K562 (cell line): ENCODE data around the gene ANO8. TPM values are rescaled to one million over a fixed set of nuclear protein-coding genes. Genes with fewer than 3 reads are reported as not detected.

Experiments
- ARID3B ChIP-seq: fragments of 250-450 bp; sonication (Bioruptor Pico); IDR thresholded peaks from 2 replicates; pipeline ENCODE4 v1.4.0; 2020; ENCODE audit warnings: borderline replicate concordance
- CBFA2T2 ChIP-seq: fragments of 450-650 bp; conservative IDR thresholded peaks from 2 replicates; pipeline ENCODE4 v1.6.1; 2017; ENCODE audit warnings: mild to moderate bottlenecking
- CTCF ChIP-seq, 3 experiments: IDR thresholded peaks in 2 of 3; conservative IDR thresholded peaks in 1 of 3; 2 replicates each; pipeline ENCODE4 v1.5.1; 2011 to 2012; ENCODE audit warnings: low read length in 3 of 3, mild to moderate bottlenecking in 3 of 3, control low read depth in 2 of 3, improper control_type of control experiment in 1 of 3, inconsistent platforms in 1 of 3, low read depth in 1 of 3, mixed read lengths in 1 of 3, moderate library complexity in 1 of 3; ENCODE audit not compliant: insufficient read depth in 2 of 3
- E2F3 ChIP-seq: fragments of 250-450 bp; sonication (Bioruptor Pico); IDR thresholded peaks from 2 replicates; pipeline ENCODE4 v1.4.0; 2020; ENCODE audit warnings: mild to moderate bottlenecking
- ERF ChIP-seq: fragments of 450-650 bp; formaldehyde crosslinking; IDR thresholded peaks from 2 replicates; pipeline ENCODE4 v1.4.0; 2020; ENCODE audit warnings: mild to moderate bottlenecking, mixed read lengths
- ETV5 ChIP-seq: sonication (generic); formaldehyde crosslinking; IDR thresholded peaks from 2 replicates; pipeline ENCODE4 v1.4.0; 2020; ENCODE audit warnings: low read depth, mild to moderate bottlenecking, missing genetic modification reagents
- FOXA1 ChIP-seq: fragments of 450-650 bp; IDR thresholded peaks from 2 replicates; pipeline ENCODE4 v1.6.1; 2016; ENCODE audit warnings: mild to moderate bottlenecking, borderline replicate concordance
- HNRNPH1 ChIP-seq: fragments of 200-400 bp; formaldehyde crosslinking; optimal IDR thresholded peaks from 2 replicates; pipeline ENCODE3; 2017; ENCODE audit warnings: low read depth, mild to moderate bottlenecking, low read length, moderate library complexity
- MYBL2 ChIP-seq, 2 experiments: fragments of 450-650 bp in 1 of 2; sonication (generic) in 1 of 2; formaldehyde crosslinking in 1 of 2; IDR thresholded peaks; 2 replicates each; pipeline versions ENCODE4 v1.6.1 to v1.8.1; 2017 to 2022; ENCODE audit warnings: borderline replicate concordance in 1 of 2, inconsistent platforms in 1 of 2, low read depth in 1 of 2, mild to moderate bottlenecking in 1 of 2, missing genetic modification reagents in 1 of 2, moderate library complexity in 1 of 2
- WHSC1 ChIP-seq: IDR thresholded peaks from one replicate; pipeline ENCODE4 v1.6.1; 2012; ENCODE audit warnings: low read length, control low read depth, inconsistent platforms
- XRCC3 ChIP-seq: fragments of 450-650 bp; IDR thresholded peaks from 2 replicates; pipeline ENCODE4 v1.6.1; 2017; ENCODE audit warnings: mild to moderate bottlenecking, moderate library complexity
- ZNF197 ChIP-seq: fragments of 200-800 bp; sonication (Bioruptor generic); IDR thresholded peaks from 2 replicates; pipeline ENCODE4 v1.6.1; 2016; ENCODE audit warnings: low read depth, missing genetic modification characterization, missing compliant biosample characterization
- ZNF655 ChIP-seq: fragments of 250-450 bp; sonication (Bioruptor Pico); IDR thresholded peaks from 2 replicates; pipeline ENCODE4 v1.5.0; 2021
- ZNF75A ChIP-seq: fragments of 450-650 bp; formaldehyde crosslinking; IDR thresholded peaks from 2 replicates; pipeline ENCODE4 v1.4.0; 2020; ENCODE audit warnings: mild to moderate bottlenecking
- ZNF830 ChIP-seq: fragments of 250-450 bp; sonication (Bioruptor Pico); IDR thresholded peaks from 2 replicates; pipeline ENCODE4 v1.5.0; 2021; ENCODE audit warnings: mild to moderate bottlenecking
- polyA plus RNA-seq, 8 experiments: library from polyadenylated mRNA; depleted of rRNA in 4 of 8; stranded (reverse) in 5 of 8; unstranded in 3 of 8; fragments of >200 nt; fragmentation: Nextera tagmentation in 2 of 8; fragmentation: Illumina TruSeq in 1 of 8; extraction: Ambion mirVana in 2 of 8; extraction: Trizol in 1 of 8; gene quantifications; 2 replicates each; pipeline versions ENCODE4 v1.2.1 to v1.2.3, GENCODE V29; 2011 to 2014; ENCODE audit warnings: inconsistent platforms in 1 of 8, missing spikeins in 1 of 8
- total RNA-seq, 7 experiments: library from RNA; depleted of rRNA in 6 of 7; stranded (reverse); fragments of >200 nt in 6 of 7; fragmentation: Illumina TruSeq in 2 of 7; extraction: Trizol in 2 of 7; gene quantifications; 2 replicates each; pipeline versions ENCODE4 v1.2.1 to v1.2.3, GENCODE V29; 2011 to 2021; ENCODE audit warnings: low replicate concordance in 1 of 7
- TF ChIP-seq, protein P1 (sequence below): sonication (generic); formaldehyde crosslinking; IDR thresholded peaks from 2 replicates; pipeline ENCODE4 v1.8.1; 2023; ENCODE audit warnings: mild to moderate bottlenecking, missing genetic modification reagents, moderate library complexity

ANO8 gene
- total and polyA plus RNA-seq, 9 of the 15 experiments (the other 6 are each of a cell fraction or from before 2014, with no cell fraction given), result 0.07 to 7.6 (median 2.3) TPM; not detected in 1

DNA sequence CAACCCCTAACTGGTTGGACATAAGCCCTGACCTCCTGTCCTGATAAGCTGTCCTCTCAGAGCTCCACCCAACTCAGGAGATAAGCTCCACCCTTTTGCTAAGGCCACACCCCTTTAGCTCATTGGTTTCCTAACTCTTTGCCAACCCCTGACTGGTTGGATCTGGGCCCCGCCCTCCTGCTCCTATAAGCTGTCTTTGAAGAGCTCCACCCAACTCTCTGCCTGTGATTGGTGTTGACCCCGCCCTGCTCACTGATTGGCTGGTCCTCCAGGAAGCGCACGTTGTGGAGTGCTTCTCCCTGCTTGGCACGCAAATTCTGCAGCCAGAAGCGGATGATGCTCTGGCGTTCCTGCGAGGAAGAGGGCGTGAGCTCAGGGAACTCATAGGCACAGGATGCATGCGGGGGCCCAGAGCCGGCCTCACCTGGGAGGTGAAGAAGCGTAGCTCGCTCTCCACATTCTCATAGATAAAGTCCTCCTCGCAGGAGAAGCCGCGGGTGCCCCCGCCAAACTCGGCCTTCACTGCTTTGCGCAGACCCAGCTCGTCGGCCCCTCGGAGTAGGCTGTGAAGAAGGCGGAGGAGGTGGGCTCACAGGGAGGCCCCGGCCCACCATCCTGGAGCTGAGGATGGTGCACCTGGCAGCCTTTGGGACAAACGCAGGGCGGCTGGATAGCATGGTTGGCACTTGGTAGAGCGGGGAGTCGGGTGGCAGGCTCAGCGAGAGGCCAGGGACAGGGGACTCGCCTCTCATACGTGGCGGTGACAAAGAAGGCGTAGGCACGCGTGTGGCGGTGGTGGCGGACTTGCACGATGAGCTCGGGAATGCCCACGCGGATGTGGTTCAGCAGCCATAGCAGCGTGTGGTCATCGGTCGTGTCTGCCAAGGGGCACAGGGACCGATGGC lies 1.7 kb downstream of the ANO8 start (continued):
- TF ChIP-seq ARID3B, result 0 out of 2 replicates have a peak, but pooled peaks have one; percentile 33
- no peak for TF ChIP-seq ZNF197 (CRISPR knock-in tag)
- no peak for TF ChIP-seq CBFA2T2
- no peak for TF ChIP-seq HNRNPH1
- TF ChIP-seq ZNF75A (CRISPR knock-in tag), result no peak
- TF ChIP-seq FOXA1, result no peak
- TF ChIP-seq MYBL2 (IDR thresholded peaks at IDR 0.05; ENCODE audit: low read depth), result no peak
- TF ChIP-seq MYBL2 (CRISPR knock-in tag; IDR thresholded peaks at IDR 0.05; ENCODE audit: borderline replicate concordance), result no peak
- TF ChIP-seq ZNF655 (CRISPR knock-in tag), result no peak
- no peak for TF ChIP-seq E2F3
- no peak for TF ChIP-seq ERF (CRISPR knock-in tag)
- TF ChIP-seq, protein P1, sequence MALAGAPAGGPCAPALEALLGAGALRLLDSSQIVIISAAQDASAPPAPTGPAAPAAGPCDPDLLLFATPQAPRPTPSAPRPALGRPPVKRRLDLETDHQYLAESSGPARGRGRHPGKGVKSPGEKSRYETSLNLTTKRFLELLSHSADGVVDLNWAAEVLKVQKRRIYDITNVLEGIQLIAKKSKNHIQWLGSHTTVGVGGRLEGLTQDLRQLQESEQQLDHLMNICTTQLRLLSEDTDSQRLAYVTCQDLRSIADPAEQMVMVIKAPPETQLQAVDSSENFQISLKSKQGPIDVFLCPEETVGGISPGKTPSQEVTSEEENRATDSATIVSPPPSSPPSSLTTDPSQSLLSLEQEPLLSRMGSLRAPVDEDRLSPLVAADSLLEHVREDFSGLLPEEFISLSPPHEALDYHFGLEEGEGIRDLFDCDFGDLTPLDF, result no peak
- no peak for TF ChIP-seq ZNF830 (CRISPR knock-in tag)
- no peak for TF ChIP-seq WHSC1
- 0 out of 6 replicates have a peak, but pooled peaks of 1 of the 3 experiments have one; percentile 1 for TF ChIP-seq CTCF (IDR thresholded peaks at IDR 0.05 in 2 of 3, conservative IDR thresholded peaks at IDR 0.05 in 1 of 3; ENCODE audit: insufficient read depth in 2 of 3, low read depth in 1 of 3, low read length in 3 of 3)
- no peak for TF ChIP-seq ETV5
- no peak for TF ChIP-seq XRCC3
